Upper lobe of left lung (tissue), 4 donors: Measurements from ENCODE around the gene UBL4A.

ENCODE experiments used
- EP300 ChIP-seq, 4 donors: sonication (generic); formaldehyde crosslinking; IDR thresholded peaks; one replicate each; pipeline ENCODE4 v1.5.1; 2017; ENCODE audit warnings: antibody characterized with exemption in 4 of 4, control low read depth in 2 of 4
- POLR2AphosphoS5 ChIP-seq, 2 donors: sonication (generic); formaldehyde crosslinking; IDR thresholded peaks; one replicate each; pipeline ENCODE4 v1.5.1; 2017; ENCODE audit warnings: antibody characterized with exemption in 2 of 2
- TF ChIP-seq, protein P1 (sequence below), 6 experiments: fragments of 450-650 bp in 4 of 6; fragments of 200-600 bp in 2 of 6; sonication (generic) in 2 of 6; IDR thresholded peaks; one replicate each; pipeline ENCODE4 v1.5.1; 2016 to 2019; ENCODE audit warnings: antibody characterized with exemption in 6 of 6

DNA sequence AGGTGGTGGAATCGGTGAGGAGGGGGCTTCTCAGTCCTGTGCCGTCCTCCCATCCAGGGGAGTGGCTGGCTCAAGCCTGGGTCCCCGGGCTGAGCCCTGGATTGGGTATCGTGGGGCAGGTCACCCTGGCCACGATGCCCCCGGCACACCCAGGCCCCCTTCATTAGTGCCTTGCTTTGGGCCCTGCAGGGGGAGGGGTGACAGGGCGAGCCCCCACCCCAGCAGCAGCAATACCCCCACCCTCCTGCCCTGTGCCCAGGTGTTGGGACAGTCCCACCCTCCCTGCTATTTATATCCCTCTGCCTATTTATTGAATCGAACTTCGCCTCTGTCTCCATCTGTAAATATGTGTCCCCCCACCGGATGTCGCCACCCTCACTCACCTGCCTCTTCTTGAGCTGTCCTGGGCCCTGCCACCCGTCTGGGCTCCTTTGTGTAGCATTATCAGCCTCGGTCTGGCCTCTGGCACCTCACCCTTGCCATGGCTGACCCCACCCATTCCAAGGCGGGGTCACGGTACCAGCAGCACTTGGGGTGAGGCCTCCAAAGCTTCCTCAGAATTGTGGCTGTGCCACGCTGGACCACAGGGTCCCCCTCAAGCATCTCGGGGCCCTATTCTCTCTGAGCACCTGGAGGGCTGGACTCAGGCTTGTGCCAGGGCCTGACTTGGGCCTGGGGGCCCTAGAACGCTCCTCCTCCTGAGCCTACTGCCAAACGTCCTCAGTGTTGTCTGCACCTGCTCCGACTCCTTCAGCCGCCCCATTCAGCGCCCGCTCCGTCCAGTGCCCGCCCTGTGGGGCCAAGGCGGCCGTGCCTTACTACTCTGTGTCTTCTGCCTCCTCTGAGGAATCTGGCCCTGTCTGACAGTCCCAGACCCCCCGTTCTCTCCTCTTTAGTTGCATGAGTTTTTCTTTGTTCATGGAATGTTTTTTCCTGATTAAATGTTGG, 13.5 kb downstream of the UBL4A start:
- TF ChIP-seq, protein P1, sequence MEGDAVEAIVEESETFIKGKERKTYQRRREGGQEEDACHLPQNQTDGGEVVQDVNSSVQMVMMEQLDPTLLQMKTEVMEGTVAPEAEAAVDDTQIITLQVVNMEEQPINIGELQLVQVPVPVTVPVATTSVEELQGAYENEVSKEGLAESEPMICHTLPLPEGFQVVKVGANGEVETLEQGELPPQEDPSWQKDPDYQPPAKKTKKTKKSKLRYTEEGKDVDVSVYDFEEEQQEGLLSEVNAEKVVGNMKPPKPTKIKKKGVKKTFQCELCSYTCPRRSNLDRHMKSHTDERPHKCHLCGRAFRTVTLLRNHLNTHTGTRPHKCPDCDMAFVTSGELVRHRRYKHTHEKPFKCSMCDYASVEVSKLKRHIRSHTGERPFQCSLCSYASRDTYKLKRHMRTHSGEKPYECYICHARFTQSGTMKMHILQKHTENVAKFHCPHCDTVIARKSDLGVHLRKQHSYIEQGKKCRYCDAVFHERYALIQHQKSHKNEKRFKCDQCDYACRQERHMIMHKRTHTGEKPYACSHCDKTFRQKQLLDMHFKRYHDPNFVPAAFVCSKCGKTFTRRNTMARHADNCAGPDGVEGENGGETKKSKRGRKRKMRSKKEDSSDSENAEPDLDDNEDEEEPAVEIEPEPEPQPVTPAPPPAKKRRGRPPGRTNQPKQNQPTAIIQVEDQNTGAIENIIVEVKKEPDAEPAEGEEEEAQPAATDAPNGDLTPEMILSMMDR (IDR thresholded peaks at IDR 0.05) = no peak
- TF ChIP-seq POLR2AphosphoS5 (IDR thresholded peaks at IDR 0.05) (no peak), EP300 (IDR thresholded peaks at IDR 0.05) (no peak)
